GM12865 (cell line): ENCODE data around the gene SLMAP.

Experiments used
- DNase-seq: peaks from one replicate; pipeline ENCODE4 v3.0.0; 2010; ENCODE audit warnings: low read depth
- H3K4me3 ChIP-seq: 2 replicates; pipeline ENCODE4 v1.5.1; 2011; ENCODE audit warnings: mild to moderate bottlenecking, low read depth, low read length, control low read depth
- TF ChIP-seq, protein P1 (sequence below): IDR thresholded peaks from 2 replicates; pipeline ENCODE4 v1.5.1; 2011; ENCODE audit warnings: low read length, control low read depth, low read depth, inconsistent platforms; ENCODE audit not compliant: insufficient read depth; ENCODE audit errors: missing control alignments

SLMAP gene

GRCh38 chr3:57966829-57967228 lies 210.7 kb downstream of the SLMAP start:
- TF ChIP-seq, protein P1, sequence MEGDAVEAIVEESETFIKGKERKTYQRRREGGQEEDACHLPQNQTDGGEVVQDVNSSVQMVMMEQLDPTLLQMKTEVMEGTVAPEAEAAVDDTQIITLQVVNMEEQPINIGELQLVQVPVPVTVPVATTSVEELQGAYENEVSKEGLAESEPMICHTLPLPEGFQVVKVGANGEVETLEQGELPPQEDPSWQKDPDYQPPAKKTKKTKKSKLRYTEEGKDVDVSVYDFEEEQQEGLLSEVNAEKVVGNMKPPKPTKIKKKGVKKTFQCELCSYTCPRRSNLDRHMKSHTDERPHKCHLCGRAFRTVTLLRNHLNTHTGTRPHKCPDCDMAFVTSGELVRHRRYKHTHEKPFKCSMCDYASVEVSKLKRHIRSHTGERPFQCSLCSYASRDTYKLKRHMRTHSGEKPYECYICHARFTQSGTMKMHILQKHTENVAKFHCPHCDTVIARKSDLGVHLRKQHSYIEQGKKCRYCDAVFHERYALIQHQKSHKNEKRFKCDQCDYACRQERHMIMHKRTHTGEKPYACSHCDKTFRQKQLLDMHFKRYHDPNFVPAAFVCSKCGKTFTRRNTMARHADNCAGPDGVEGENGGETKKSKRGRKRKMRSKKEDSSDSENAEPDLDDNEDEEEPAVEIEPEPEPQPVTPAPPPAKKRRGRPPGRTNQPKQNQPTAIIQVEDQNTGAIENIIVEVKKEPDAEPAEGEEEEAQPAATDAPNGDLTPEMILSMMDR = no peak
- no peak for DNase-seq
- H3K4me3 ChIP-seq = no peak overlapping the region

DNA sequence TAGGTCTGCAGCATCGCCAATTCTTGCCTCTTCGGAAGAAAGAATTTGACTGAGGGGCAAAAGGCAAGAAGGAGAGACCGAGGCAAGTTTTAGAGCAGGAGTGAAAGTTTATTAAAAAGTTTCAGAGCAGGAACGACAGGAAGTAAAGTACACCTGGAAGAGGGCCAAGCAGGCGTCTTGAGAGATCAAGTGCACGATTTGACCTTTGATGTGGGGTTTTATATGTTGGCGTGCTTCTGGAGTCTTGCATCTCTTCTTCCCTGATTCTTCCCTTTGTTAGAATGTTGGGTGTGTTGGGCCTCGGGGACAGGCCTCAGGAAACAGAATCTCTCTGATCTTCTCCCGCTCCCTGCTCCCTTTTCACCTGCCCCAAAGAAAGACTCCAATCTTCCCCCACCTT lies 211.5 kb downstream of the SLMAP start:
- H3K4me3 ChIP-seq = no peak overlapping the region

GRCh38 chr3:57968501-57968900 lies 212.4 kb downstream of the SLMAP start:
- no peak for DNase-seq
- no peak overlapping the region for H3K4me3 ChIP-seq
- TF ChIP-seq, protein P1 = no peak

More for the DNA sequence above, 211.5 kb downstream of the SLMAP start:
- TF ChIP-seq, protein P1 = no peak
- no peak for DNase-seq

DNA sequence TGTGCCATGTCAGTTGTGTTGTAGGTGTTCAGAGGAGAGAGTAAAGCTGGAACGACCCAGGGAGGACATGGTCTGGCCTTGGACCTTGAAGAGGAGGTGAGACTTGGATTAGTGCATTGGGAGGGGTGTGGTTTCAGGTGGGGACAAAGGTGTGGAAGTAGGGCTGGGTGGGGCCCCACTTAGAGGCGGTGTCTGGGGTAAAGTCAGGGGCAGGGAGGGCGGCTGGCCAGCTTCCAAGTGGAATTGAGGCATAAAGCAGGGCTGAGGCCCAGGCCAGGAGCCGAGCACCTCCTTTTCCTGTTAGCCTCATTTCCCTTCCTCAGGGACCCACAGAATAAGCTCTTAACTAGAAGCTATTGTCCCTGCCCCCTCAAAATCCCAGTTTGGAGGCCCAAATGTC lies 215.9 kb downstream of the SLMAP start:
- no peak for DNase-seq
- H3K4me3 ChIP-seq = no peak overlapping the region
- TF ChIP-seq, protein P1 = no peak

GRCh38 chr3:57972531-57973111 lies 216.5 kb downstream of the SLMAP start:
- H3K4me3 ChIP-seq = no peak overlapping the region
- no peak for DNase-seq
- TF ChIP-seq, protein P1 = no peak

DNA sequence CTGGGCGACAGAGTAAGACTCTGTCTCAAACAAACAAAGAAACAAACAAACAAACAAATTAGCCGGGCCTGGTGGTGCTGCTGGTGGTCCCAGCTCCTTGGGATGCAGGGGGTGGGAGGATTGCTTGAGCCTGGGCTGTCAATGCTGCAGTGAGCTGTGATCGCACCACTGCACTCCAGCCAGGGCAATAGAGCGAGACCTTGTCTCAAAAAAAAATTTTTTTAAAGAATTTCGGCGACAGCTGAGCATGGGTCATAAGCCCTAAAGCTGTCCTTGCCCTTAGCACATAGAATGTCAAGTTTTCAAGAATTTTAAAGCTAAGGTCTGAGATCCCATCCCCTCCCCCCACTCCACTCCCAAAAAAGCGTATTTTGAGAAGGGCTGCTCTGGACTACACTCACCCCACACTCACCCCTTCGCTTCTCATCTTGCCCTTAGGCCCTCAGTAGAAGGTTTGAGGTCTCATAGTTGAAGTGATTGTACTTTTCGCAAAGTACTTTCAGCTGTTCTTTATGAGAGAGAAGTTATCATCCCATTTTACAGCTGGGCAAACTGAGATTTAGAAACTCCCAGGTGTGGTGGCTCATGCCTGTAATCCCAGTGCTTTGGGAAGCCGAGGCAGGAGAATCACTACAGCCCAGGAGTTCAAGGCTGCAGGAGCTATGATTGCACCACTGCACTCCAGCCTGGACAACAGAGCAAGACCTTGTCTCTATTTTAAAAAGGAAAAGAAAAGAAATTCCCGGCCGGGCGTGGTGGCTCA lies 217.8 kb downstream of the SLMAP start:
- H3K4me3 ChIP-seq = no peak overlapping the region
- TF ChIP-seq, protein P1 = no peak
- DNase-seq = no peak
